ENCODE results near the gene PTPRG.

GRCh38 chr3:61564395-61565059 lies 3.2 kb downstream of the PTPRG start:
- TF ChIP-seq POLR2AphosphoS5 (IDR thresholded peaks at IDR 0.05; ENCODE audit: low read depth, low read length) (no peak), TAF1 (IDR thresholded peaks at IDR 0.05; ENCODE audit: borderline replicate concordance, insufficient read depth, low read length) (no peak), REST (IDR thresholded peaks at IDR 0.05; ENCODE audit: insufficient read depth in 1 of 2, low read depth in 2 of 2, low read length in 2 of 2) (no peak), SIN3A (IDR thresholded peaks at IDR 0.05; ENCODE audit: borderline replicate concordance, insufficient read depth, low read length) (no peak), FOXP2 (optimal IDR thresholded peaks at IDR 0.05; ENCODE audit: borderline replicate concordance, extremely low read depth, extremely low read length, insufficient read depth) (no peak)

Measured in PFSK-1 (cell line).